Stimulated activated CD8-positive, alpha-beta memory T cell treated with anti-CD3 and anti-CD28 coated beads, Interleukin-4, amount 100 ng/mL, for 1 hour (primary cell): Measurements from ENCODE around the gene MORF4L2.
"Not testable (repeated sequence)": the region's sequence is repeated elsewhere in the genome, so short reads cannot be mapped to it uniquely, and the experiment has no call there.

Experiments
- DNase-seq, 2 donors: peaks; one replicate each; pipeline ENCODE4 v3.0.0-alpha.2; 2020; ENCODE audit warnings: low read depth in 2 of 2, low spot score in 1 of 2

Gene MORF4L2

DNA sequence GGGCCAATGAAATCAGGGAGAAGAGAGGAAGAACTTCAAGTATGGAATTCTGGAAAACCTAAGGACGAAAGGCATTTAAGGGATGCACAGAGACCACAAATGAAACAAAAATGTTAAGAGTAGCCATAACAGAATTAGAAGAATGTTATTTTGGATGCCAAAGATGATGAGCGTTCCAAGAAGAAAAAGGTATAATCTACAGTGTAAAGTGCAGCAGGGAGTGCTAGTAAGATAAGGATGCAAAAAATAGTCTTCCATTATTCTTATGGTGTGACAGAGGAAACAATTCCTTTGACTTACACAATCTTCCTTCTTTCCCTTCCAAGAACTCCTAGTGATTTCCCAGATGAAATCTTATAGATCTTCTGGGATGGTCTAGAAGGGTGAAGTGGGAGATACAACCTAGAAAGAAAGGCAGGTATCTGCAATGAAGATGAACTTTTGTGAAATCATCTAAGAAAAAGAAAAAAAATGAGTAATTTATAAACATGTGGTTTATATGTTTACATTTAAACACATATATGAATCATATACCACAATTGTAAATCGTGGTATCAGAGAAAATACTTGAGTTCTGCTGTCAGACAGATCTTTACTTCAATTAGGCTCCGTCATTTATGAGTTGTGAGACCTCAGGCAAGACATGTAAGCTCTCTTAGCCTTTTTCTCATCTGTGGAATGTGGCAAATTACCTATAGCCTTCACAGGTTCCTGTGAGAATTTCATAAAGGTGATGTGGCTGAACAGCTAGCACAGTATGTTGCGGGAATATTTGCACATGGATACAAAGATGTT lies 8.1 kb downstream of the MORF4L2 start:
- DNase-seq = no peak

DNA sequence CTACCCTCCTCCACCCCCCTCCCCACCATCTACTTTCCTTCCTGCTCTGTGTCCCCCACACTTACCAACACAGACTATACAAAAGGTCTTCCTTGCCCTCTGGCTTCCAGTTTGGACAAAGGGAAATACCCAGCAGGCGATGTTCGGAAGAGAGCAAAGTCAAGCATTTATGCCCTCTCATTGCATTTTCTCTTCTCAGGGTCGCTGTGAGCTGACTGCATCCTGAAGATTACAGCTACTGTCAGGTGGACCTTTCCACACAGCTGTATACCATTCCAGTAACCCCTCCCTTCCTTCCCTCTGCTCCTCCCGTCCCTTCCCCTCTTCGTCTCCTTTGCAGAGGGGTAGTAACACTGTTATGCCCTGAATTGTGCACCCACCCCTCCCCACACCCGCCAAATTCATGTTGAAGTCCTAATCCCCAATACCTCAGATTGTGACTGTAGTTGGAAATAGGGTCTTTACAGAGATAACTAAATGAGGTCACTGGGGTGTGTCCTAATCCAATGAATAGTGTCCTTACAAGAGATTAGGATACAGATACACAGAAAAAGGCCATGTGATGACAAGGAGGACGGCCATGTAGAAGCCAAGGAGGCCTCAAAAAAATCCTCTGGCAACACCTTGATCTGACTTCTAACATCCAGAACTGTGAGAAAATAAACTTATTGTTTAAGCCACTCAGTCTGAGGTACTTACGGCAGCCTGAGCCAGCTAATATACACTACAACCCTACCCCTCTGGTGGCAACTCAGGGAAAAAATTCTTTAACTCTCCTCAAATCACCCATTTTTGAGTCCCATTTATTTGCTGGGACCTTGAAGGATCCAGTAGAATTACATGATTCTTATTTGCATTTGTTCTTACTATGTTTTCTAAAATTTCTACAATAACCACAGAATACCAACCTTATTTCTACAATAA lies 11.7 kb downstream of the MORF4L2 start:
- DNase-seq = no peak

DNA sequence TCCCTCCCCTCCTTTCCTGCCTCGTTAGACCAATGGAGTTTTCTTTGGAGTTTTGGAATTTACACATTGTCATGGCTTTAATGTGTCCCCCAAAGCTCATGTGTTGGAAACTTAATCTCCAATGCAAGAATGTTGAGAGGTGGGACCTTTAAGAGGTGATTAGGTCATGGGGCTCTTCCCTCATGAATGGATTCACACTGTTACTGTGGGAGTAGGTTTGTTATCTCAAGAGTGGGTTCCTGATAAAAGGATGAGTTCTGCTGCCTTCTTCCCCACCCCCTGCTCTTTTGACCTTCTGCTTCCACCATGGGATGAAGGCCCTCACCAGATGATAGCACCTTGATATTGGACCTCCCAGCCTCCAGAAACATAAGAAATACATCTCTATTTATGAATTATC lies 16.8 kb downstream of the MORF4L2 start:
- no peak for DNase-seq

DNA sequence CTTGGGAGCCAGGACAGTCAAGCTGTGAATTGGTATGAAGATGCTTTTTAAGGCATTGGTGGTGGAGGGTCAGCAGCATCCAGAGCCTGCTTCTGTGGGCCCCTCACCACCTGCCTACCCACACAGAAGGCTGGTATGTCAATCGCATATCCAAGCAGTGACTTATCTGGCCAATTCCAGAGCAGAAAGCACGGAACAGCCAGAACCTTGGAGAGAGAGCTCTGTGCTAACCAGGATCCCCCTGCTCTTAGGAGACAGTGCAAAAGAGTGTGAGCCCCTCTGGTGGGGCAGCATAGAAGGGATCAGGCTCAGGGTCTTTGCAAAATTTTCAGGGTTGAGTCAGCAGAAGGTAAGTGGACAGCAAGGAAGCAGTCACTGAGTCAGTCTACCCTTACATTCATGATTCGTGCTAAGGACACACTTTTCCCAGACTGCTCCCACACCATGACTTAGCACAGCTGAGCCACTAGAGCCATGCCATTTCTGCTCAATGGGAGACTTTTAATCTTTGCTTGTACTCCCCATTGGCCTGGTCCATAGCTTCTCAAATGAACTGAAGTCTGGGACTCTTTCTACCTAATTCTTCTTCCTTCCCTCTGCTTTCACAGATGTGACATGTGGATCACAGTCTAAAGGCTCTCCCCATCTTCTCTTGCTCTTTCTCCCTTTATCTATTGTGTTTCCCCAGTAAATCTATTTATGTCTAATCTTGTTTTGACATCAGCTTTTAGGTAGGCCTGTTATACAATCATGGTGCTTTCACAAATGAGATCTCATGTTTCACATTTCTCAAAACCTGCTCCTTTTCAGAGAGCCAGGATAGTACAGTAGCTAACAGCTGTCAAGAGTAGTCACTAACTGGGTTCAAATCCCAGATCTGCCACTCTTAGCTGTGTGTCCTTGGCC lies 20.0 kb downstream of the MORF4L2 start:
- DNase-seq = no peak

DNA sequence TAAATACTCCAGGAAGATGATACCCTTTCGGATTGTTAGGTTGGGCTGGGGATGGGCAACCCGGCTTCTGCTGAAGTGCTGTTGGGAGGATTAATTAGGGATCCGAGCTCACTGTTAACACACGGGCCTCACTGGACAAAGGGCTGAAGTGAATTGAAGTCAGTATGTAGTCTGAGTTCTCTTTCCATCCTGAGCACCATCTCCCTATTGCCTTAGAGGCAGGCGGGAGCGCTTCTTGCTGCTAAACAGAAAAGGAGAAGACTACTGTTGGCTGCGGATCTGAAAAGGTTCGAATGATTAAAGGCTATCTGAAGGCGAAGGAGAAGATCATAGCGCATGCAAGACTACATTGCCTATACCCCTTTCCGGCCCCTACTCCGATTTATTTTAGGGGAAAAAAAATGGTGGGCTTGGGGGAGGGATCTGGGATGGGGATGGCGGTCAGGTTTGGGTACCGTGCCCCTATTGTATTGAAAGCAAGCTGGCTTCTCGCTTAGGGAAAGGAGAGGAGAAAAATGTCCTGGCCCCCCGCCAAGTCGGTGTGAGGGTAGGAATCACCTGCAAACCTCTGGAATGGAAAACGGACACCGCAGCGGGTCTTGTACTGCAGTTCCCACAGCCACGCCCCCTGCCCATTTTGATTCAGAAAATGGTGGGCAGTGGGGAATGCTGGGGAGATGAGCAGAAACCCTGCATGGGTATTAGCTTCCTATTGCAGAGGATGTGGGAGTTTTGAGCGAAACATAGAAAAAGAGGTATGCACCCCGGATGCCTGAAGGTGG lies 22.3 kb downstream of the MORF4L2 start:
- no peak for DNase-seq

DNA sequence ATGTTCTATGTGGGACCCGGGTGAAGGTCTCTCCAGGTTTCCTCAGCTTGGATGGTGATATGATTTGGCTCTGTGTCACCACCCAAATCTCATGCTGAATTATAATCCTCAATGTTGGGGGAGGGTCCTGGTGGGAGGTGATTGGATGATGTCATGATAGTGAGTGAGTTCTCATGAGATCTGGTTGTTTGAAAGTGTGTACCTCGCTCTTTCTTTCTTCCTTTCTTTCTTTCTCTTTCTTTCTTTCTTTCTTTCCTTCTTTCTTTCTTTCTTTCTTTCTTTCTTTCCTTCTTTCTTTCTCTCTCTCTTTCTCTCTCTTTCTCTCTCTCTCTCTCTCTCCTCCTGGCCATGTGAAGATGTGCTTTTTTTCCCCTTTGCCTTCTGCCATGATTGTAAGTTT lies 27.0 kb downstream of the MORF4L2 start:
- DNase-seq = not testable (repeated sequence)

DNA sequence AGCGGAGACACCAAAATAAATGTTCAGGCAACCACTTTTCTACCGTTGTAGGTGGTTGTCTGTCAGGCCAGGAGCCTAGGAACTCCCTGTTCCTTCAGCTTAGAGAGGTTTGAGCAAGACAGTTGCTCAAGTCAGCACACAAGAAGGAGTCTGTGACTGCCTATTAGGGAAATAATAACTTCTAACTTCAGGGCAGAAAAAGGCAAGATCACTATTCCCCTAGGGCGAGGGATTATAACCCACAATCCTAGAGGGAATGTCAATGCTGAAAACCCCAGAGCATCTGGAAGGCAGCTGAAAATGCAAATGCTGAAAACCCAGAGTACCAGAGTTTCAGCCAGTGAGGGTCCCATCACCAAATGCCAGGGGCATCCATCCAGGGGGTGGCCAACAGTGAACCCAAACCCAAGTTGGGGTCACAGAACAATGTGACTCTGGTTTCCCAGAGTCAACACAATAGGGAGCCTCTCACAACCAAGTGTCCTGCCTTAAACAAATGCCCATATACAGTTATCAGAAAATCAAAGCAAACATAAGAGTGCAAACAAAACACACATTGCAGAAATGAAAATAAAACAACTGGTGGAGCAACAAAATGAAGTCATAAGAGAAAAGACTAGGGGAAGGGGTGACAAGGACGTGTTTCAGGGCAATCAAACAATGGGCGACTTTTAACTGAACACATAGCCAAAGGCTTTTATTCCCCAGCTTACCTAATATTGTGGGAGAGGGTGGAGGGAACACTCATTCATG lies 27.6 kb downstream of the MORF4L2 start:
- DNase-seq = no peak

DNA sequence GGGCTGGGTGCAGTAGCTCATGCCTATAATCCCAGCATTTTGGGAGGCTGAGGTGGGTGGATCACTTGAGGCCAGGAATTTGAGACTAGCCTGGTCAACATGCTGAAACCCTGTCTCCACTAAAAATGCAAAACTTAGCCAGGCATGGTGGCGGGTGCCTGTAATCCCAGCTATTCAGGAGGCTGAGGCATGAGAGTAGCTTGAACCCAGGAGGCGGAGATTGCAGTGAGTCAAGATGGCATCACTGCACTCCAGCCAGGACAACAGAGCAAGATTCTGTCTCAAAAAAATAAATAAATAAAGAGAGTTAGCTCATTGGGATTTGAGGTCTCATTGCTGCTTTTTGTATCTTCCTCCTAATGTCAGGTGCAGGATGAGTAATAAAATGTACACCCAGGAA lies 29.4 kb downstream of the MORF4L2 start:
- not testable (repeated sequence) for DNase-seq

DNA sequence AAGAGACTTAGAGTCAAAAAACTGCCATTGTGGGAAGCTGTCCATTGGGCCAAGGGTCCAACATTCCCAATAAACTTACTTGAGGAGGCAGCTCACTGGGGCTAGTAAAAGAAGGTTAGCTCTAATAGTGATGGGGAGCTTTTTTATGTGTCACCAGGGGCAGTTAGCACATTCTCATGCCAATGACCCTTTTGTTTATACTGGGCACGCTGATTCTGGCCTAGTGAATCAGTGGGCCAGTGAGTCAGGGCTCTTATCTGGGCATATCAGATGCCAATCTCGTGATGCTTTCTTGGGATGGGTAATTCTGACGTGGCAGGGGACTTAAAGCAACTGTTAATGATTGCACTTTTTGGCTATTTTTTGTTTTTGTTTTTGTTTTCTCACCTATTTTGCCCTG lies 29.9 kb downstream of the MORF4L2 start:
- no peak for DNase-seq

DNA sequence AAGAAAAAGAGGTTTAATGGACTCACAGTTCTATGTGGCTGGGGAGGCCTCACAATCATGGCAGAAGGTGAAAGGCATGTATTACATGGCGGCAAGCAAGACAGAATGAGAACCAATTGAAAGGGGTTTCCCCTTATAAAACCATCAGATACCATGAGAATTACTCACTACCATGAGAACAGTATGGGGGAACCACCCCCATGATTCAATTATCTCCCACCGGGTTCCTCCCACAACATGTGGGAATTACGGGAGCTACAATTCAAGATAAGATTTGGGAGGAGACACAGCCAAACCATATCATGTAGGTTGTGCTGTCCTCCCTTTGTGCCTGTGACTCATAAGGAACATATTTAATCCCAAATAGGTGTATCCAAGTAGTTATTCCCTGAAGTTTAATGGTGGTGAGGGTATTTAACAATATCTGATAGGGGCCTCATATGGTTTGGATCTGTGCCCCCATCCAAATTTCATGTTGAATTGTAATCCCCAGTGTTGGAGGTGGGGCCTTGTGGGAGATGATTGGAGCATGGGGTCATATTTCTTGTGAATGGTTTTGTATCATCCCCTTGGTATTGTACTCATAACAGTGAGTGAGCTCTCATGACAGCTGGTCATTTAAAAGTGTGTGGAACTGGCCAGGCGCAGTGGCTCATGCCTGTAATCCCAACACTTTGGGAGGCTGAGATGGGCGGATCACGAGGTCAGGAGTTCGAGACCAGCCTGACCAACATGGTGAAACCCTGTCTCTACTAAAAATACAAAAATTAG lies 31.1 kb downstream of the MORF4L2 start:
- DNase-seq = not testable (repeated sequence)

DNA sequence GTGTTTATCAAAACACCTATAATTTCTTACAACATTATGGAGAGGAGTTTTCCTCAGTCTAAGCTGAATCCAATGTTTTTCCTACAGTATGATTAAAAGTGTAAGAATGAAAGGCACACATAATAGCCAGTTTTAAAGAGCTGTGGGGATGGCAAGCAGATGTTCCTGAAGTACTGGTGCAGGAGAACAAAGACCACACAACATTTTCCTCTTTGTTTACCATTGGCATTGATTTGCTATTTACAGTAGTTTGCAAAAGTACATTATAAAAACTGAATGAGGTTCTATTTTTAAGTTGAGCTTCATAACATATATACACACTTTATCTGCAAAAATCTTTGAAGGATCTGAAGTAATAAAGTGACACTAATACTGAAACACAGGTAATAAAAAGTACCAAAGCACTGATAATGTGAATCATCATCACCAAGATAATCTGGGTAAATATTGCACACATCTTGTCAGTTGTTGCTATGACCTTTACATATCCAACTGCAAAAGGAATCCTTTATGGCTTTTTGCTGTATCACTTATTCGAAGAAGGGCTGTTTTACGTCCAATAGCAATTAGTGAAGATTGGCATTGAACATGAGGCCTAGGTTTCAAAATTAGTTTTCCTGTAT lies 35.2 kb downstream of the MORF4L2 start:
- no peak for DNase-seq

DNA sequence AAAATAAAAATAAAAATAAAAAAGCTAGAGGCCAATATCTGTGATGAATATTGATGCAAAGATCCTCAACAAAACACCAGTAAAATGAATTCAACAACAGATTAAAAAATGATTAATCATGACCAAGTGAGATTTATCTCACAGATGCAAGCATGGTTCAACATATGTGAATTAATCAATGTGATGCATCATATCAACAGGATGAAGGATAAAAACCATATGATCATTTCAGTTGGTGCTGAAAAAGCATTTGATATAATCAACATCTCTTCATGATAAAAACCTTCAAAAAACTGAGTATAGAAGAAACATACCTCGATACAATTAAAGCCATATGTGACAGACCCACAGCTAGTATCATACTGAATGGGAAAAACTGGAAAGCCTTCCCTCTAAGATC lies 38.9 kb downstream of the MORF4L2 start:
- DNase-seq = no peak

DNA sequence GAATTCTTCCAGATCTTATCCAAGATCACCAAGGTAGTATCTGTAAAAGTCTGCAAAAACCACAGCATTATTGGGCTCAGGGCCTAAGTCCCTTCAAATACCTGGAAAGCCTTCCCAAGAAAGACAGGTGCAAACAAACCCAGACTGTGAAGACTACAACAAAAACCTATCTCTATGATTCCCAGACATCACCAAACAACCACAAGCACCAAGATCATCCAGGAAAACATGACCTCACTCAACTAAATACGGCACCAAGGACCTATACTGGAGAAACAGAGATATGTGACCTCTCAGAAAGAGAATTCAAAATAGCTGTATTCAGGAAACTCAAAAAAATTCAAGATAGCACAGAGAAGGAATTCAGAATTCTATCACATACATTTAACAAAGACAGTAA lies 42.4 kb downstream of the MORF4L2 start:
- no peak for DNase-seq

DNA sequence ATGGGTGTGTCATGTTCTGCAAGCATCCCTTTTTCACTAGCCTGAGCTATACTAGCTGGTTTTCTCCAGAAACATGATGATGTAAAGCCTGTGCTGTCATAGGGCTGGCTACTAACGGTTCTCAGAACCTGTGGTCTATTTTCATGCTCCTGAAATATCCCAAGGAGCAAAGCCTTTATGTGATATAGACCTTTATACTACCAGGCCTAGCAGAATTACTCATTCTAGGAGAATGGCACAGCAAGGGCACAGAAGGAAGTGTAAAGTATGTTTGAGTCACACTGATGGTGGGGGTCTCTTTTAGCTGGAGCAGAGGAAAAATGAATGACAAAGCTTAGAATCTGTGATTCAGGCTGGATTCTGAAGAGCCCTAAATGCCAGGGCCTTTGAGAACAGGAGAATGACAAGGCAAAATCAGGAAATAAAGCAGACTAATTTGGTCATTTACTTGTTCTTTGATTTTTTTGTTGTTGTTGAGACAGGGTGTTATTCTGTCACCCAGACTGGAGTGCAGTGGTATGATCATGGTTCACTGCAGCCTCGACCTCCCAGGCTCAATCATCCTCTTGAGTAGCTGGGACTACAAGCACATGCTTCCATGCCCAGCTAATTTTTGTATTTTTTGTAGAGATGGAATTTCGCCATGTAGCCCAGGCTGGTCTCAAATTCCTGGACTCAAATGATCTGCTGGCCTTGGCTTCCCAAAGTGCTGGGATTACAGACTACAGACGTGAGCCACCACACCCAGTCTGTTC lies 45.9 kb downstream of the MORF4L2 start:
- DNase-seq = no peak

DNA sequence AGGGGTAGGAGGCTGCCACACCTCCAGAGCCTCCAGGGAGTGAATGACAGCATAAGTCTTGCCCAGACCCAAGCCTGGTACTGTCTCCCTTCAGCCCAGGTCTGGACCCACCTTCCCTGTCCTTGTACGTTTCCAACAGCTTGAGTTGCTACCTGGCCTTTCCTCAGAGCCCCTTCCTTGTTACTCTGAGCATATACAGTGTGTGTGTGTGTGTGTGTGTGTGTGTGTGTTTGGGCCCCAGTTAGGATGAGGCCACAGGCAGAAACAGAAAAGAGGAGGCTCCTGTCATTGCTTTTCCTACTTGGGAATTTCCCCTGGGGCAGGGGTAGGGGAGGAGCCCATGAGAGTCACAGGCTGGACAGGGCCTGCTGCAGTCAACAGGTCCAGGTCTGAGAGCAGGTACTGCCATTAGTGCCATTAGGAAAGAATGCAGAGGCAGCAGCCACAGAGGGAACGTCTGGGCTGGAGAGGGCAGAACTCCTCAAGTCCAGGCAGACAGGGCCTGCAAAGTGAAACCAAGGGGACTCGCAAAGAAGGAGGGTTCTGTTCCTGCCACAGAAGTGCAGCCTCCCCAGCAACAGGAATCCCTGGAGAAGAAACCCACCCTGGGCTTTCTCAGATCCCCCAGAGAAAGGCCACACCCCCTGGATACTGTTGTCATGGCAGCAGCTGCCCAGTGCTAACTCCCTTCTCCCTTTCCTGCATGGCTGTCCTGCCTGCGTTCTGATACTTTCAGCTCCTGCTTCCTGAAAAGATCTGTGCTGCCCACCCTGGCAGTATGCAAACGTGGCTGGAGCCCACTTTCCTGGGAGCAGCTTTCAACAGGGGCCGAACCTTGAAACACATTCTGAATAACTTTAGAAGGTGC lies 47.8 kb downstream of the MORF4L2 start:
- not testable (repeated sequence) for DNase-seq

DNA sequence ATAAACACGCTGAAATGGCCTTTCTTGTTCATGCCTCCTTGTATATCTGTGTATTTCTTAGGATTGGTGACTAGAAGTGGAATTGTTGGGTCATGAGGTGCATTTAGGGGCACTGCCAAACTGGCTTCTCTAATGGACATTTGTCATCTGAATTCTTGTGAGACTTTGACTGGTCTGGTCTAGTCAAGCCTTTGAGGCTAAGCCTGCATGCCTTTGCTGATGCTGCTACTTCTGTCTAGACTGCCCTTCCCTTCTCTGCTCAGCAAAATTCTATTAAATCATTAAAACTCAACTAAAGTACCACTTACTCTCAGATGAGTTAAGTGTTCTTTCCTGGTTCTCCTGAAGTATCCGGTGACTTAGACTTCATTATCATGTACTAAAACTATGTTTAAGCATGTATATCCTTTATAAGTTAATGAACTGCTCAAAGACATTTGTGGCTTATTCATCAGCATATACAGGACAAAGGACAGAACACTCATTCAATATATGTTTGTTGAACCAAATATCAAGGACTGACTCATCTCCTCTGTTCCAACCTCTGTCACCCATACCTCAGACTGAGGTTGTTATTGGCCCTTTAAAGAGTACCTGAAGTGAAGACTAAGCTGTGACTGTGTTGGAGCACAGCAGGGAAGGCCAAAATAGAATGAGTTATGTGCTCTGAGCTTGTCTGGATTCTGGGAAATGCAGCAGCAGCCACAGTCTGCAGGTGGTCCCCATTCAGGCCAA lies 48.7 kb downstream of the MORF4L2 start:
- no peak for DNase-seq
